Testis (tissue), 3 donors: ENCODE measurements around the gene KCTD18. TPM values are rescaled to one million over a fixed set of nuclear protein-coding genes. Genes with fewer than 3 reads are reported as not detected.

ENCODE experiments used
- DNase-seq: peaks from one replicate; pipeline ENCODE4 v3.0.0-alpha.2; 2019
- H3K27ac ChIP-seq, 2 donors: fragments of 200-600 bp; sonication (generic); one replicate each; pipeline ENCODE4 v1.5.1; 2019
- H3K27me3 ChIP-seq: fragments of 200-600 bp; sonication (generic); one replicate; pipeline ENCODE4 v1.5.1; 2019
- H3K36me3 ChIP-seq: fragments of 200-600 bp; sonication (generic); one replicate; pipeline ENCODE4 v1.5.1; 2017; ENCODE audit warnings: low read depth; ENCODE audit errors: missing control alignments
- H3K4me1 ChIP-seq: fragments of 200-600 bp; sonication (generic); one replicate; pipeline ENCODE4 v1.5.1; 2019
- H3K4me3 ChIP-seq, 2 donors: fragments of 200-600 bp; sonication (generic); one replicate each; pipeline ENCODE4 v1.5.1; 2017 to 2019
- H3K9me3 ChIP-seq: fragments of 200-600 bp; sonication (generic); one replicate; pipeline ENCODE4 v1.5.1; 2017
- POLR2A ChIP-seq: fragments of 450-650 bp; IDR thresholded peaks from one replicate; pipeline ENCODE4 v1.6.1; 2017; ENCODE audit warnings: antibody characterized with exemption, mild to moderate bottlenecking, moderate library complexity
- WGBS, 2 donors: methylation state at CpG; one replicate each; pipeline ENCODE4 v1.1.5; 2018; 5-methylcytosine and 5-hydroxymethylcytosine counted together
- intact Hi-C: fragments of 100-400 bp; cut with DNase I; formaldehyde crosslinking; loops from one replicate; pipeline ENCODE4 v1.15.1; 2023; ENCODE audit warnings: low total_unique reads
- polyA plus RNA-seq: library from polyadenylated mRNA; stranded (reverse); fragments of 350-450 nt; fragmentation: Illumina TruSeq; extraction: RNeasy Lipid Tissue Mini Kit (QIAGEN cat#74804); gene quantifications from one replicate; pipeline ENCODE4 v1.2.3, GENCODE V29; 2014; ENCODE audit warnings: low read depth, low replicate concordance; ENCODE audit not compliant: insufficient read depth
- total RNA-seq, 2 donors: library from RNA; depleted of rRNA; stranded (reverse); fragments of >200 nt; gene quantifications; one replicate each; pipeline ENCODE4 v1.2.3, GENCODE V29; 2016
- TF ChIP-seq, protein P1 (sequence below), 3 experiments: fragments of 450-650 bp in 2 of 3; fragments of 200-600 bp in 1 of 3; sonication (generic) in 1 of 3; IDR thresholded peaks; one replicate each; pipeline ENCODE4 v1.5.1; 2016 to 2019; ENCODE audit warnings: antibody characterized with exemption in 3 of 3, mild to moderate bottlenecking in 2 of 3, moderate library complexity in 1 of 3

KCTD18 gene
- total and polyA plus RNA-seq, 3 donors from 2014 or later, result 16.9 to 27.1 (median 21.4) TPM

GRCh38 chr2:200506679-200507078 lies 3.2 kb downstream of the KCTD18 start:
- no peak overlapping the region for H3K27ac ChIP-seq
- no peak for DNase-seq
- no peak overlapping the region for H3K4me3 ChIP-seq
- no peaks in the 10 kb centered on the region for H3K36me3 ChIP-seq
- TF ChIP-seq, protein P1, sequence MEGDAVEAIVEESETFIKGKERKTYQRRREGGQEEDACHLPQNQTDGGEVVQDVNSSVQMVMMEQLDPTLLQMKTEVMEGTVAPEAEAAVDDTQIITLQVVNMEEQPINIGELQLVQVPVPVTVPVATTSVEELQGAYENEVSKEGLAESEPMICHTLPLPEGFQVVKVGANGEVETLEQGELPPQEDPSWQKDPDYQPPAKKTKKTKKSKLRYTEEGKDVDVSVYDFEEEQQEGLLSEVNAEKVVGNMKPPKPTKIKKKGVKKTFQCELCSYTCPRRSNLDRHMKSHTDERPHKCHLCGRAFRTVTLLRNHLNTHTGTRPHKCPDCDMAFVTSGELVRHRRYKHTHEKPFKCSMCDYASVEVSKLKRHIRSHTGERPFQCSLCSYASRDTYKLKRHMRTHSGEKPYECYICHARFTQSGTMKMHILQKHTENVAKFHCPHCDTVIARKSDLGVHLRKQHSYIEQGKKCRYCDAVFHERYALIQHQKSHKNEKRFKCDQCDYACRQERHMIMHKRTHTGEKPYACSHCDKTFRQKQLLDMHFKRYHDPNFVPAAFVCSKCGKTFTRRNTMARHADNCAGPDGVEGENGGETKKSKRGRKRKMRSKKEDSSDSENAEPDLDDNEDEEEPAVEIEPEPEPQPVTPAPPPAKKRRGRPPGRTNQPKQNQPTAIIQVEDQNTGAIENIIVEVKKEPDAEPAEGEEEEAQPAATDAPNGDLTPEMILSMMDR (IDR thresholded peaks at IDR 0.05), result no peak
- no peak for TF ChIP-seq POLR2A
- intact Hi-C loops, result no loop called here
- H3K9me3 ChIP-seq, result no peaks in the 10 kb centered on the region
- peaks cover 8% of the 10 kb centered on the region for H3K4me1 ChIP-seq
- no peaks in the 10 kb centered on the region for H3K27me3 ChIP-seq
- 73 to 75% methylated on average over 9 of the region's 9 CpGs for WGBS, 2 donors

DNA sequence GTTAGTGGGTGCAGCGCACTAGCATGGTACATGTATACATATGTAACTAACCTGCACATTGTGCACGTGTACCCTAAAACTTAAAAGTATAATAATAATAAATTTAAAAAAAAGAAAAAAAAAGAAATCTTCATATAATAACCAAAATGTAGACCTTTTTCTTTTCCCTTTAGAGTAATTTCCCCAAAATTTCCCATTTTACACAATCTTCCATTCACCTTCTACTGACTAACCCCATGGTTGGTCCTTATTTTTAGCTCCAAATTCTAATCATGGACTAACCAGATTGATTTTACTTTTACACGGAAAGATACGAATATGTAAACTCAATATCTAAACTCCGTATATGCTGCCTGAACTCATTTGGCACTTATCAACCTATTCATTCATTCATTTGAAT lies 7.7 kb downstream of the KCTD18 start:
- Histone ChIP-seq H3K27me3 (no peaks in the 10 kb centered on the region), H3K9me3 (no peaks in the 10 kb centered on the region), H3K4me3 (no peak overlapping the region), H3K36me3 (no peaks in the 10 kb centered on the region), H3K4me1 (no peaks in the 10 kb centered on the region), H3K27ac (no peak overlapping the region)
- no peak for TF ChIP-seq POLR2A
- TF ChIP-seq, protein P1 (IDR thresholded peaks at IDR 0.05), result no peak
- intact Hi-C loops, result no loop called here
- 96 to 98% methylated on average over 5 of the region's 5 CpGs for WGBS, 2 donors
- no peak for DNase-seq

GRCh38 chr2:200498402-200499162 lies 11.3 kb downstream of the KCTD18 start:
- intact Hi-C loops, result no loop called here
- no peaks in the 10 kb centered on the region for H3K36me3 ChIP-seq
- no peak overlapping the region for H3K4me3 ChIP-seq
- H3K4me1 ChIP-seq, result no peaks in the 10 kb centered on the region
- no peaks in the 10 kb centered on the region for H3K27me3 ChIP-seq
- 91 to 97% methylated on average over 2 of the region's 2 CpGs for WGBS, 2 donors
- H3K27ac ChIP-seq, result no peak overlapping the region
- TF ChIP-seq, protein P1 (IDR thresholded peaks at IDR 0.05), result no peak
- no peak for DNase-seq
- H3K9me3 ChIP-seq, result no peaks in the 10 kb centered on the region

DNA sequence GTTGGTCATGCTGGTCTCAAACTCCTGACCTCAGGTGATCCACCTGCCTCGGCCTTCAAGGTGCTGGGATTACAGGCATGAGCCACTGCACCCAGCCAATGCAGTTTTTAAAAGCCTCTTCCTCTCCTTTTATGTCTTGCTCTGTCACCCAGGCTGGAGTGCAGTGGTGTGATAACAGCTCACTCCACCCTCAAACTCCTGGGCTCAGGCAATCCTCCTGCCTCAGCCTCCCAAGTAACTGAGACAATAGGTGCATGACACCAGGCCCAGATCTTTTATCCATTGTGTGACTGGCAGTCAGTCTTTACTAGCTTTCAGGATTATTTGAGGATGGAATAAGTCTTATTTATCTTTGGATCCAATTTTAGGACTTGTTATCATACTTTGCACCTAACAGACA lies 13.2 kb downstream of the KCTD18 start:
- Histone ChIP-seq H3K27me3 (no peaks in the 10 kb centered on the region), H3K36me3 (no peaks in the 10 kb centered on the region), H3K4me3 (no peak overlapping the region), H3K27ac (no peak overlapping the region), H3K9me3 (no peaks in the 10 kb centered on the region), H3K4me1 (no peaks in the 10 kb centered on the region)
- DNase-seq, result no peak
- 100% methylated on average over 1 of the region's 1 CpG for WGBS, 2 donors
- TF ChIP-seq POLR2A, result no peak
- TF ChIP-seq, protein P1 (IDR thresholded peaks at IDR 0.05), result no peak
- intact Hi-C loops, result no loop called here

GRCh38 chr2:200494048-200494447 lies 15.8 kb downstream of the KCTD18 start:
- WGBS, 2 donors, result 94 to 97% methylated on average over 2 of the region's 2 CpGs
- no peaks in the 10 kb centered on the region for H3K4me1 ChIP-seq
- TF ChIP-seq, protein P1 (IDR thresholded peaks at IDR 0.05), result no peak
- no peak for TF ChIP-seq POLR2A

More at GRCh38 chr2:200494048-200494447, 15.8 kb downstream of the KCTD18 start:
- no peaks in the 10 kb centered on the region for H3K27me3 ChIP-seq
- H3K9me3 ChIP-seq, result no peaks in the 10 kb centered on the region
- no peak overlapping the region for H3K27ac ChIP-seq
- intact Hi-C loops, result no loop called here
- no peaks in the 10 kb centered on the region for H3K36me3 ChIP-seq
- no peak for DNase-seq
- H3K4me3 ChIP-seq, result no peak overlapping the region
